C4-2B (cell line): Measurements from ENCODE around the gene GAST.

ENCODE experiments used
- ZFX ChIP-seq: fragments of 450-650 bp; IDR thresholded peaks from 2 replicates; pipeline ENCODE4 v1.6.1; 2017
- TF ChIP-seq, protein P1 (sequence below): fragments of 450-650 bp; conservative IDR thresholded peaks from 2 replicates; pipeline ENCODE4 v1.5.1; 2017; ENCODE audit warnings: mild to moderate bottlenecking

DNA sequence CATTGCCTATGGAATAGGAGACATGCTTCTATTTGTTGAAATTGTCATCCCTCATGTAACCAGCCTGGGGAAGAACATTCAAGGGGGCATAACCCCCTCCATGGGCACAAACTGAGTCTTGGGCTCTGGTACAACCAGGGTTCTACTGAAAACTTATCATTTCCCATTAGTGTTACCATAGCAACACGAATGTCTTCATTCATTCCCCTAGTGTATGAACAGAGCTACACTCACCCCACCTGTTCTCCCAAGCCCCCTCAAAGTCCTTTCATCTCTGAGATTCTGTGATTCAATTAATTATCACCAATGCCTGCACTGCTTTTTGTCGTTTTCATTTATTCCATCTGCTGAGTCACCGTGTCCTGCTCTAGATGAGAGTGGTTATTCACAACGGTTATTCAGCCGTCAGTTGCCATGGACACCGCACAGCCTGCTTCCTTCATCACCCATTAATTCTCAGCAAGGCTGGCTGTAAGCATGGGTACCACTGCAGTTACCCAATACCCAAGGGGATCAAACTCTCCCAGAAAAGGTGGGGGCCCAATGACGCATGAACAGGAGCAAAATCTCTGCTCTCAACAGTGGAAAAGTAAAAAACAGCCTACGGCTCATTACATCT, 1.6 kb upstream of the GAST start:
- TF ChIP-seq, protein P1, sequence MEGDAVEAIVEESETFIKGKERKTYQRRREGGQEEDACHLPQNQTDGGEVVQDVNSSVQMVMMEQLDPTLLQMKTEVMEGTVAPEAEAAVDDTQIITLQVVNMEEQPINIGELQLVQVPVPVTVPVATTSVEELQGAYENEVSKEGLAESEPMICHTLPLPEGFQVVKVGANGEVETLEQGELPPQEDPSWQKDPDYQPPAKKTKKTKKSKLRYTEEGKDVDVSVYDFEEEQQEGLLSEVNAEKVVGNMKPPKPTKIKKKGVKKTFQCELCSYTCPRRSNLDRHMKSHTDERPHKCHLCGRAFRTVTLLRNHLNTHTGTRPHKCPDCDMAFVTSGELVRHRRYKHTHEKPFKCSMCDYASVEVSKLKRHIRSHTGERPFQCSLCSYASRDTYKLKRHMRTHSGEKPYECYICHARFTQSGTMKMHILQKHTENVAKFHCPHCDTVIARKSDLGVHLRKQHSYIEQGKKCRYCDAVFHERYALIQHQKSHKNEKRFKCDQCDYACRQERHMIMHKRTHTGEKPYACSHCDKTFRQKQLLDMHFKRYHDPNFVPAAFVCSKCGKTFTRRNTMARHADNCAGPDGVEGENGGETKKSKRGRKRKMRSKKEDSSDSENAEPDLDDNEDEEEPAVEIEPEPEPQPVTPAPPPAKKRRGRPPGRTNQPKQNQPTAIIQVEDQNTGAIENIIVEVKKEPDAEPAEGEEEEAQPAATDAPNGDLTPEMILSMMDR: no peak
- TF ChIP-seq ZFX: no peak
